H9 (cell line): ENCODE measurements around the gene TMEM176A. TPM values are rescaled to one million over a fixed set of nuclear protein-coding genes. Genes with fewer than 3 reads are reported as not detected.
"Not testable (repeated sequence)": the region's sequence is repeated elsewhere in the genome, so short reads cannot be mapped to it uniquely, and the experiment has no call there.

ENCODE experiments used
- DNase-seq: peaks from one replicate; pipeline ENCODE4 v3.0.0-alpha.2; 2017
- H2AFZ ChIP-seq: one replicate; pipeline ENCODE4 v1.6.1; 2013; ENCODE audit warnings: mild to moderate bottlenecking, low read length, control low read depth, moderate library complexity
- H2AK5ac ChIP-seq: 2 replicates; pipeline ENCODE4 v1.6.1; 2013; ENCODE audit warnings: low read length, control low read depth, mixed read lengths; ENCODE audit not compliant: insufficient read length
- H2BK120ac ChIP-seq: one replicate; pipeline ENCODE4 v1.6.1; 2013; ENCODE audit warnings: low read depth, mild to moderate bottlenecking, low read length, control low read depth, inconsistent platforms; ENCODE audit not compliant: poor library complexity, severe bottlenecking
- H2BK12ac ChIP-seq: 2 replicates; pipeline ENCODE4 v1.6.1; 2013; ENCODE audit warnings: low read length, control low read depth, mixed read lengths, low read depth; ENCODE audit not compliant: insufficient read length
- H2BK15ac ChIP-seq: 2 replicates; pipeline ENCODE4 v1.6.1; 2013; ENCODE audit warnings: low read depth, low read length, control low read depth
- H2BK20ac ChIP-seq: one replicate; pipeline ENCODE4 v1.6.1; 2013; ENCODE audit warnings: low read depth, mild to moderate bottlenecking, low read length, control low read depth, inconsistent platforms; ENCODE audit not compliant: poor library complexity, severe bottlenecking
- H2BK5ac ChIP-seq: 2 replicates; pipeline ENCODE4 v1.6.1; 2013; ENCODE audit warnings: low read length, control low read depth, mixed read lengths; ENCODE audit not compliant: insufficient read length
- H3K14ac ChIP-seq: 2 replicates; pipeline ENCODE4 v1.6.1; 2013; ENCODE audit warnings: low read length, control low read depth; ENCODE audit not compliant: insufficient read depth
- H3K18ac ChIP-seq: 2 replicates; pipeline ENCODE4 v1.6.1; 2013; ENCODE audit warnings: low read depth, mild to moderate bottlenecking, mixed read lengths, low read length, control low read depth; ENCODE audit not compliant: insufficient read length
- H3K23ac ChIP-seq: 2 replicates; pipeline ENCODE4 v1.6.1; 2013; ENCODE audit warnings: low read length, control low read depth, mixed read lengths, low read depth; ENCODE audit not compliant: insufficient read length
- H3K23me2 ChIP-seq: 2 replicates; pipeline ENCODE4 v1.6.1; 2013; ENCODE audit warnings: low read depth, mild to moderate bottlenecking, mixed read lengths, low read length, control low read depth; ENCODE audit not compliant: insufficient read length, poor library complexity, severe bottlenecking
- H3K27ac ChIP-seq: 2 replicates; pipeline ENCODE4 v1.5.1; 2013; ENCODE audit warnings: low read length, control low read depth, mixed read lengths, low read depth; ENCODE audit not compliant: insufficient read length
- H3K27me3 ChIP-seq: 2 replicates; pipeline ENCODE4 v1.6.1; 2013; ENCODE audit warnings: low read length, control low read depth, inconsistent platforms; ENCODE audit not compliant: insufficient read depth
- H3K4ac ChIP-seq: 2 replicates; pipeline ENCODE4 v1.6.1; 2013; ENCODE audit warnings: low read depth, mild to moderate bottlenecking, control low read depth, inconsistent platforms, low read length, moderate library complexity
- H3K4me1 ChIP-seq: 2 replicates; pipeline ENCODE4 v1.6.1; 2013; ENCODE audit warnings: low read length, control low read depth, inconsistent platforms; ENCODE audit not compliant: insufficient read depth
- H3K4me2 ChIP-seq: 2 replicates; pipeline ENCODE4 v1.6.1; 2013; ENCODE audit warnings: low read length, control low read depth, mixed read lengths; ENCODE audit not compliant: insufficient read length, insufficient read depth
- H3K56ac ChIP-seq: 2 replicates; pipeline ENCODE4 v1.6.1; 2013; ENCODE audit warnings: low read depth, mild to moderate bottlenecking, mixed read lengths, low read length, control low read depth; ENCODE audit not compliant: insufficient read length
- H3K79me1 ChIP-seq: 2 replicates; pipeline ENCODE4 v1.6.1; 2013; ENCODE audit warnings: low read depth, mild to moderate bottlenecking, moderate library complexity, low read length, control low read depth, inconsistent platforms; ENCODE audit not compliant: insufficient read depth, poor library complexity, severe bottlenecking
- H3K79me2 ChIP-seq: 2 replicates; pipeline ENCODE4 v1.6.1; 2013; ENCODE audit warnings: low read length, control low read depth, inconsistent platforms; ENCODE audit not compliant: insufficient read depth
- H3K9ac ChIP-seq: 2 replicates; pipeline ENCODE4 v1.6.1; 2013; ENCODE audit warnings: low read length, control low read depth, mixed read lengths; ENCODE audit not compliant: insufficient read length; ENCODE audit errors: extremely low read depth
- H3K9me3 ChIP-seq: one replicate; pipeline ENCODE4 v1.6.1; 2013; ENCODE audit warnings: low read depth, low read length, inconsistent platforms; ENCODE audit not compliant: control insufficient read depth
- H3T11ph ChIP-seq: one replicate; pipeline ENCODE4 v1.6.1; 2013; ENCODE audit warnings: mild to moderate bottlenecking, low read length, control low read depth, inconsistent platforms
- H4K20me1 ChIP-seq: one replicate; pipeline ENCODE4 v1.6.1; 2013; ENCODE audit not compliant: control insufficient read depth, insufficient read length, insufficient read depth
- H4K5ac ChIP-seq: 2 replicates; pipeline ENCODE4 v1.6.1; 2013; ENCODE audit warnings: low read depth, mild to moderate bottlenecking, mixed read lengths, low read length, control low read depth; ENCODE audit not compliant: insufficient read length
- H4K8ac ChIP-seq: replicated peaks from 2 replicates; pipeline ENCODE4 v1.6.1; 2013; ENCODE audit warnings: low read length, control low read depth, mixed read lengths, low read depth; ENCODE audit not compliant: insufficient read length
- H4K91ac ChIP-seq: 2 replicates; pipeline ENCODE4 v1.6.1; 2013; ENCODE audit warnings: low read depth, mild to moderate bottlenecking, moderate library complexity, mixed read lengths, low read length, control low read depth; ENCODE audit not compliant: insufficient read length
- H3K27ac Mint-ChIP-seq, 3 experiments: 2 replicates in 2 of 3; 3 replicates in 1 of 3; pipeline ENCODE4 v1.8.0; 2020 to 2021; ENCODE audit warnings: mixed read lengths in 3 of 3, mild to moderate bottlenecking in 1 of 3, moderate library complexity in 1 of 3
- H3K27me3 Mint-ChIP-seq: 2 replicates; pipeline ENCODE4 v1.8.0; 2021; ENCODE audit warnings: low read depth, mild to moderate bottlenecking, moderate library complexity, mixed read lengths
- H3K36me3 Mint-ChIP-seq, 3 experiments: 2 replicates in 2 of 3; 3 replicates in 1 of 3; pipeline ENCODE4 v1.8.0; 2020 to 2021; ENCODE audit warnings: low read depth in 3 of 3, mixed read lengths in 3 of 3; ENCODE audit not compliant: insufficient read depth in 1 of 3
- H3K4me1 Mint-ChIP-seq, 2 experiments: 2 replicates each; pipeline ENCODE4 v1.8.0; 2020; ENCODE audit warnings: mixed read lengths in 2 of 2
- H3K4me3 Mint-ChIP-seq, 2 experiments: 2 replicates in 1 of 2; 3 replicates in 1 of 2; pipeline ENCODE4 v1.8.0; 2020 to 2021; ENCODE audit warnings: mild to moderate bottlenecking in 2 of 2, mixed read lengths in 2 of 2, moderate library complexity in 1 of 2
- H3K9me3 Mint-ChIP-seq, 2 experiments: 2 replicates in 1 of 2; 3 replicates in 1 of 2; pipeline ENCODE4 v1.8.0; 2020; ENCODE audit warnings: mild to moderate bottlenecking in 2 of 2, mixed read lengths in 2 of 2, moderate library complexity in 1 of 2
- CTCF ChIP-seq: fragments of 200-600 bp; sonication (generic); conservative IDR thresholded peaks from 3 replicates; pipeline ENCODE4 v1.8.0; 2021; ENCODE audit warnings: antibody characterized with exemption, mild to moderate bottlenecking
- WGBS: extraction: QIAGEN DNeasy Blood & Tissue Kit; methylation state at CpG from one replicate; pipeline ENCODE4 v1.1.7; 2013; ENCODE audit warnings: missing lambda C conversion rate, low lambda C conversion rate, mixed read lengths; ENCODE audit not compliant: insufficient read length; ENCODE audit errors: extremely low coverage; 5-methylcytosine and 5-hydroxymethylcytosine counted together
- total RNA-seq: library from RNA; stranded (reverse); gene quantifications from 2 replicates; pipeline ENCODE4 v1.2.1, GENCODE V29; 2021

TMEM176A gene
- total RNA-seq, 1 experiment from 2014 or later = not detected

DNA sequence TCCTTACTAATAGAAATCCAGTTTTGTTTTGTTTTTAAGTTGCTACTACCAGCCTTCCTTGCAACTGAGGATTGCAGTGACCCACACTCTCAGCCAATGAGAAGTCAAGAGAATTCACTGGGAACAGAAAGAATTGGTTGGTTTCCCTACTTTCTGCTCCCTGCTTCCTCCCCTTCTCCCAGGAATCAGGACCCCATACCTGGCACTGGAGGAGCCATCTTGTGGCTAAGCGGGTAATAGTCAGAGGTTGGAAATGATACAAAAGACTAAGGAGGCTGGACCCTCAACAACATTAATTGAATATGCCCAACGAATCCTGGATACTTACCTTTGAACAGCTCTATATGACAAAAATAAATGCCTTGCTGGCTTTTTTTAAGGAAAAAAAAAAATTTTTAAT lies 6.3 kb downstream of the TMEM176A start:
- Histone ChIP-seq H3K23me2 (no peaks in the 10 kb centered on the region), H3K9ac (no peak overlapping the region), H3K4me1 (no peaks in the 10 kb centered on the region), H4K20me1 (no peaks in the 10 kb centered on the region), H4K8ac (no peak overlapping the region), H4K91ac (no peak overlapping the region), H2BK5ac (no peak overlapping the region), H3K4ac (no peak overlapping the region), H3K18ac (no peak overlapping the region), H2AFZ (no peak overlapping the region), H3K27ac (no peak overlapping the region), H2BK120ac (no peak overlapping the region), H3K27me3 (peaks cover 9% of the 10 kb centered on the region; the same call in 1 of the 2 replicates), H2BK20ac (no peak overlapping the region), H2BK15ac (no peak overlapping the region), H3K79me1 (no peaks in the 10 kb centered on the region), H3K23ac (no peak overlapping the region), H3K79me2 (no peaks in the 10 kb centered on the region), H4K5ac (no peak overlapping the region), H3T11ph (no peak overlapping the region), H3K9me3 (no peaks in the 10 kb centered on the region), H3K4me2 (no peak overlapping the region), H3K14ac (no peak overlapping the region), H3K56ac (no peak overlapping the region), H2AK5ac (no peak overlapping the region), H2BK12ac (no peak overlapping the region)
- no peak for DNase-seq
- Mint-ChIP-seq H3K36me3 (peaks cover 0 to 14% (median 7%) of the 10 kb centered on the region in 3 experiments; a peak in 3 of 7 replicates), H3K4me3 (no peak overlapping the region), H3K9me3 (peaks cover 14 to 16% of the 10 kb centered on the region in 2 experiments), H3K27me3 (peaks cover 76% of the 10 kb centered on the region), H3K27ac (no peak overlapping the region), H3K4me1 (peaks cover 0 to 9% of the 10 kb centered on the region in 2 experiments; a peak in 2 of 4 replicates)
- no peak; the same call in 2 of the 3 replicates for TF ChIP-seq CTCF
- WGBS = no CpG with 5 or more reads among the region's 2 CpGs

DNA sequence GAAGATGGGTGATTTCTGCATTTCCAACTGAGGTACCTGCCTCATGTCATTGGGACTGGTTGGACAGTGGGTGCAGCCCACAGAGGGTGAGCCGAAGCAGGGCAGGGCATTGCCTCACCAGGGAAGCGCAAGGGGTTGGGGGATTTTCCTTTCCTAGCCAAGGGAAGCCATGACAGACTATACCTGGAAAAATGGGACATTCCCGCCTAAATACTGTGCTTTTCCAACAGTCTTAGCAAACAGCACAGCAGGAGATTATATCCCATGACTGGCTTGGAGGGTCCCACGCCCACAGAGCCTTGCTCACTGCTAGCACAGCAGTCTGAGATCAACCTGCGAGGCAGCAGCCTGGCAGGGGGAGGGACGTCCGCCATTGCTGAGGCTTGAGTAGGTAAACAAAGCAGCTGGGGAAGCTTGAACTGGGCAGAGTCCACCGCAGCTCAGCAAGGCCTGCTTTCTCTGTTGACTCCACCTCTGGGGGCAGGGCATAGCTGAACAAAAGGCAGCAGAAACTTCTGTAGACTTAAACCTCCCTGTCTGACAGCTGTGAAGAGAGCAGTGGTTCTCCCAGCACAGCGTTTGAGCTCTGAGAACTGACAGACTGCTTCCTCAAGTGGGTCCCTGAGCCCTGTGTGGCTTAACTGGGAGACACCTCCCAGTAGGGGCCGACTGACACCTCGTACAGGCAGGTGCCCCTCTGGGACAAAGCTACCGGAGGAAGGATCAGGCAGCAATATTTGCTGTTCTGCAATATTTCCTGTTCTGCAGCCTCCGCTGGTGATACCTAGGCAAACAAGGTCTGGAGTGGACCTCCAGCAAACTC lies 7.3 kb downstream of the TMEM176A start:
- H3K9ac ChIP-seq, H3K18ac ChIP-seq, H2BK120ac ChIP-seq, H3K4me1 ChIP-seq, DNase-seq, H3K4me3 Mint-ChIP-seq, H3K4ac ChIP-seq, H3K4me2 ChIP-seq, H4K8ac ChIP-seq, H3K79me2 ChIP-seq, H3K27ac ChIP-seq, H2BK5ac ChIP-seq, H2AFZ ChIP-seq, H4K20me1 ChIP-seq, H3K27me3 ChIP-seq, H3K56ac ChIP-seq, H3K14ac ChIP-seq, H3K23ac ChIP-seq, H4K91ac ChIP-seq, H2BK20ac ChIP-seq, H2BK15ac ChIP-seq, H3T11ph ChIP-seq, H3K4me1 Mint-ChIP-seq, H4K5ac ChIP-seq, H3K23me2 ChIP-seq, H2BK12ac ChIP-seq, H2AK5ac ChIP-seq, H3K9me3 ChIP-seq, H3K27ac Mint-ChIP-seq, H3K79me1 ChIP-seq: not testable (repeated sequence)
- Mint-ChIP-seq H3K9me3 (peaks cover 16 to 17% of the 10 kb centered on the region in 2 experiments), H3K36me3 (peaks cover 0 to 14% (median 7%) of the 10 kb centered on the region in 3 experiments; a peak in 3 of 7 replicates), H3K27me3 (peaks cover 72% of the 10 kb centered on the region)
- WGBS = no CpG with 5 or more reads among the region's 13 CpGs
